HepG2 (cell line): Measurements from ENCODE around the gene CACNA1H. TPM values are rescaled to one million over a fixed set of nuclear protein-coding genes. Genes with fewer than 3 reads are reported as not detected.

Source experiments
- ATAC-seq: fragments of 200-7000 bp; cut with Tn5 transposase; 3 replicates; pipeline ENCODE4 v1.9.1; 2020; ENCODE audit warnings: mild to moderate bottlenecking, moderate library complexity
- BruUV-seq: library from RNA; stranded (reverse); fragments of 400-500 nt; replicated peaks from 2 replicates; lab custom pipeline; 2021; lab: Mats Ljungman, UMichigan
- CTCF ChIA-PET: fragments of 300-600 bp; formaldehyde crosslinking; extraction: SDS; loops from one replicate; lab custom pipeline; 2021; ENCODE audit warnings: low total read pairs, inconsistent platforms, low intra/inter-chr PET ratio; lab: Yijun Ruan, JAX
- POLR2A ChIA-PET: fragments of 350-600 bp; sonication (Branson Sonifier 250); formaldehyde crosslinking; loops from one replicate; lab custom pipeline; 2020; ENCODE audit warnings: antibody characterized with exemption, inconsistent platforms; lab: Yijun Ruan, JAX
- DNase-seq: peaks from one replicate; pipeline ENCODE4 v3.0.0-alpha.2; 2015; ENCODE audit warnings: low spot score
- FAIRE-seq: peaks from 3 replicates; lab custom pipeline; 2011; peaks lifted over from hg19 to GRCh38; lab: Jason Lieb, UNC
- H2AFZ ChIP-seq: one replicate; pipeline ENCODE4 v1.6.1; 2011; ENCODE audit warnings: low read length, inconsistent platforms
- H3K27ac ChIP-seq: fragments of 300-600 bp; 3 replicates; pipeline ENCODE4 v1.8.0; 2011; ENCODE audit warnings: mixed run types, mild to moderate bottlenecking, mixed read lengths, low read length, inconsistent platforms; ENCODE audit not compliant: insufficient read depth; ENCODE audit errors: extremely low read length
- H3K27me3 ChIP-seq, 2 experiments: fragments of 200-600 bp in 1 of 2; 2 replicates in 1 of 2; 3 replicates in 1 of 2; pipeline versions ENCODE4 v1.6.0 to v1.8.0; 2011; ENCODE audit warnings: low read length in 2 of 2, mild to moderate bottlenecking in 2 of 2, moderate library complexity in 2 of 2, inconsistent platforms in 1 of 2; ENCODE audit not compliant: insufficient read depth in 2 of 2, control insufficient read depth in 1 of 2
- H3K36me3 ChIP-seq, 2 experiments: fragments of 200-600 bp in 1 of 2; replicated peaks in 1 of 2; 2 replicates in 1 of 2; 3 replicates in 1 of 2; pipeline versions ENCODE4 v1.5.1 to v1.8.0; 2011; ENCODE audit warnings: low read length in 2 of 2, inconsistent platforms in 1 of 2; ENCODE audit not compliant: insufficient read depth in 2 of 2, control insufficient read depth in 1 of 2
- H3K4me1 ChIP-seq: 2 replicates; pipeline ENCODE4 v1.5.1; 2012; ENCODE audit warnings: low read length, inconsistent platforms; ENCODE audit not compliant: insufficient read depth
- H3K4me2 ChIP-seq: 2 replicates; pipeline ENCODE4 v1.6.0; 2011; ENCODE audit warnings: low read depth, low read length, inconsistent platforms
- H3K4me3 ChIP-seq, 3 experiments: fragments of 200-600 bp in 1 of 3; sonication (generic), shearing (Covaris generic) in 1 of 3; replicated peaks in 1 of 3; 2 replicates each; pipeline ENCODE4 v1.5.1; 2011 to 2016; ENCODE audit warnings: low read length in 3 of 3, inconsistent platforms in 2 of 3, low read depth in 2 of 3, mild to moderate bottlenecking in 2 of 3, control low read depth in 1 of 3, mixed read lengths in 1 of 3; ENCODE audit not compliant: insufficient read depth in 1 of 3
- H3K79me2 ChIP-seq: one replicate; pipeline ENCODE4 v1.6.1; 2011; ENCODE audit warnings: low read length, inconsistent platforms; ENCODE audit not compliant: insufficient read depth
- H3K9ac ChIP-seq: 2 replicates; pipeline ENCODE4 v1.6.0; 2011; ENCODE audit warnings: mild to moderate bottlenecking, low read depth, low read length, inconsistent platforms; ENCODE audit not compliant: insufficient read depth
- H3K9me3 ChIP-seq: 2 replicates; pipeline ENCODE4 v1.5.1; 2012; ENCODE audit warnings: mild to moderate bottlenecking, low read length
- H4K20me1 ChIP-seq: 2 replicates; pipeline ENCODE4 v1.6.0; 2011; ENCODE audit warnings: inconsistent platforms, mild to moderate bottlenecking, low read length, moderate library complexity; ENCODE audit not compliant: insufficient read depth
- ARNT2 ChIP-seq: sonication (generic); formaldehyde crosslinking; IDR thresholded peaks from 2 replicates; pipeline ENCODE4 v1.8.0; 2022; ENCODE audit warnings: mild to moderate bottlenecking, low read depth, missing genetic modification reagents, moderate library complexity
- ATF3 ChIP-seq: sonication (generic); formaldehyde crosslinking; IDR thresholded peaks from 2 replicates; pipeline ENCODE4 v1.4.0; 2020; ENCODE audit warnings: missing genetic modification reagents
- ATF5 ChIP-seq: sonication (generic); formaldehyde crosslinking; IDR thresholded peaks from 2 replicates; pipeline ENCODE4 v1.4.0; 2020; ENCODE audit warnings: mild to moderate bottlenecking, low read depth, missing genetic modification reagents
- EZH2 ChIP-seq: conservative IDR thresholded peaks from 2 replicates; pipeline ENCODE4 v1.6.1; 2012; ENCODE audit warnings: mild to moderate bottlenecking, low read depth, low read length, moderate library complexity
- HNRNPL ChIP-seq: fragments of 200-400 bp; formaldehyde crosslinking; IDR thresholded peaks from 2 replicates; pipeline ENCODE4 v1.6.1; 2017; ENCODE audit warnings: mild to moderate bottlenecking, low read depth, low read length
- KDM1A ChIP-seq: IDR thresholded peaks from 2 replicates; pipeline ENCODE4 v1.6.1; 2016; ENCODE audit warnings: missing compliant biosample characterization
- NR2F1 ChIP-seq, 2 experiments: fragments of 450-650 bp in 1 of 2; formaldehyde crosslinking in 1 of 2; IDR thresholded peaks; 2 replicates each; pipeline versions ENCODE4 v1.5.0 to v1.6.1; 2016 to 2020; ENCODE audit warnings: mild to moderate bottlenecking in 1 of 2, missing compliant biosample characterization in 1 of 2, missing genetic modification reagents in 1 of 2, moderate library complexity in 1 of 2
- PCBP1 ChIP-seq: fragments of 200-400 bp; formaldehyde crosslinking; IDR thresholded peaks from 2 replicates; pipeline ENCODE4 v1.6.1; 2017; ENCODE audit warnings: mild to moderate bottlenecking, low read depth, low read length, borderline replicate concordance
- RELA ChIP-seq: sonication (generic); formaldehyde crosslinking; IDR thresholded peaks from 2 replicates; pipeline ENCODE4 v1.4.0; 2020; ENCODE audit warnings: missing genetic modification reagents
- ZGPAT ChIP-seq: IDR thresholded peaks from 2 replicates; pipeline ENCODE4 v1.6.1; 2016; ENCODE audit warnings: mild to moderate bottlenecking
- ZMYM4 ChIP-seq: sonication (generic); formaldehyde crosslinking; IDR thresholded peaks from 2 replicates; pipeline ENCODE4 v1.8.1; 2023; ENCODE audit warnings: mild to moderate bottlenecking, missing genetic modification reagents
- ZNF577 ChIP-seq: sonication (generic); formaldehyde crosslinking; IDR thresholded peaks from 2 replicates; pipeline ENCODE4 v1.4.0; 2020; ENCODE audit warnings: mild to moderate bottlenecking, low read depth, missing genetic modification reagents, borderline replicate concordance
- ZNF678 ChIP-seq: sonication (generic); formaldehyde crosslinking; IDR thresholded peaks from 2 replicates; pipeline ENCODE4 v1.4.0; 2020; ENCODE audit warnings: mild to moderate bottlenecking, missing genetic modification reagents
- ZNF691 ChIP-seq: sonication (generic); formaldehyde crosslinking; IDR thresholded peaks from 2 replicates; pipeline ENCODE4 v1.4.0; 2020; ENCODE audit warnings: missing genetic modification reagents, low read depth, mild to moderate bottlenecking, borderline replicate concordance
- ZNF788 ChIP-seq: sonication (generic); formaldehyde crosslinking; IDR thresholded peaks from 2 replicates; pipeline ENCODE4 v1.5.0; 2020; ENCODE audit warnings: mild to moderate bottlenecking, missing genetic modification reagents, borderline replicate concordance
- ZSCAN31 ChIP-seq: sonication (generic); formaldehyde crosslinking; IDR thresholded peaks from 2 replicates; pipeline ENCODE4 v1.5.0; 2020; ENCODE audit warnings: low read depth, mild to moderate bottlenecking, missing genetic modification reagents
- WGBS: methylation state at CpG from one replicate; pipeline ENCODE4 v1.1.6; 2017; ENCODE audit warnings: low lambda C conversion rate; 5-methylcytosine and 5-hydroxymethylcytosine counted together
- in situ Hi-C: cut with HindIII; loops from 2 replicates; pipeline ENCODE4 v1.10.0; 2017; ENCODE audit warnings: low pct_unique_long_range_greater_than_20kb; ENCODE audit not compliant: extremely low pct_ligation_motif_present
- intact Hi-C: fragments of 100-400 bp; cut with micrococcal nuclease; formaldehyde crosslinking; loops from one replicate; pipeline ENCODE4 v1.10.0; 2022; ENCODE audit not compliant: unreplicated experiment
- polyA plus RNA-seq, 8 experiments: library from polyadenylated mRNA; depleted of rRNA in 3 of 8; stranded (reverse) in 7 of 8; unstranded in 1 of 8; fragments of >200 nt; fragmentation: Illumina TruSeq in 4 of 8; extraction: Trizol in 4 of 8; gene quantifications; 2 replicates each; pipeline versions ENCODE4 v1.2.1 to v1.2.3, GENCODE V29; 2011 to 2016; ENCODE audit warnings: low read depth in 4 of 8, missing spikeins in 1 of 8, mixed read lengths in 1 of 8; ENCODE audit not compliant: insufficient read depth in 1 of 8
- total RNA-seq, 5 experiments: library from RNA; depleted of rRNA; stranded (reverse); fragments of >200 nt; fragmentation: Illumina TruSeq; extraction: Trizol; gene quantifications; 2 replicates each; pipeline ENCODE4 v1.2.3, GENCODE V29; 2016; ENCODE audit warnings: low read depth in 1 of 5

The CACNA1H gene
- total and polyA plus RNA-seq, 2 of the 13 experiments (the other 11 are each of a cell fraction or from before 2014, with no cell fraction given) = 0.40 to 1.8 TPM

- TF ChIP-seq NR2F1 (CRISPR knock-in tag; IDR thresholded peaks at IDR 0.05) (no peak), ZNF577 (CRISPR knock-in tag) (no peak), ZNF788 (CRISPR knock-in tag) (no peak)
Observed at GRCh38 chr16:1153480-1154160, 714 bp downstream of the CACNA1H start (continued).

GRCh38 chr16:1154291-1154886 lies 1.5 kb downstream of the CACNA1H start:
- peak overlapping the region; percentile 3 to 53 (median 38); a peak in 3 of 6 replicates for H3K4me3 ChIP-seq
- no peaks in the 10 kb centered on the region for H3K79me2 ChIP-seq
- peaks cover 46% of the 10 kb centered on the region for H3K4me1 ChIP-seq
- intact Hi-C loops = no loop called here
- CTCF ChIA-PET = no interaction called here
- H3K27ac ChIP-seq = no peak overlapping the region
- POLR2A ChIA-PET = no interaction called here
- peak overlapping the region; percentile 72 for H3K4me2 ChIP-seq
- WGBS = 4% methylated on average over 5 of the region's 31 CpGs
- DNase-seq = no peak
- in situ Hi-C loops = no loop called here
- H2AFZ ChIP-seq = no peak overlapping the region
- H3K27me3 ChIP-seq = peaks cover 7 to 80% of the 10 kb centered on the region in 2 experiments
- 0 out of 2 replicates have a peak, but pooled peaks have one; percentile 58 for TF ChIP-seq ATF5 (CRISPR knock-in tag)
- TF ChIP-seq RELA (CRISPR knock-in tag) = no peak
- 0 out of 2 replicates have a peak, but pooled peaks have one; percentile 52 for TF ChIP-seq ZNF678 (CRISPR knock-in tag)
- peak; percentile 11; the same call in 1 of the 2 replicates for TF ChIP-seq ZNF691 (CRISPR knock-in tag)
- TF ChIP-seq ATF3 (CRISPR knock-in tag) = no peak
- peak; percentile 54; the same call in 1 of the 2 replicates for TF ChIP-seq EZH2
- no peak for TF ChIP-seq ZMYM4
- TF ChIP-seq ARNT2 (CRISPR knock-in tag) = no peak
- no peak for TF ChIP-seq ZSCAN31 (CRISPR knock-in tag)
- 0 out of 2 replicates have a peak, but pooled peaks have one; percentile 51 for TF ChIP-seq HNRNPL
- 0 out of 2 replicates have a peak, but pooled peaks have one; percentile 52 for TF ChIP-seq PCBP1
- 0 out of 2 replicates have a peak, but pooled peaks have one; percentile 0 for TF ChIP-seq ZGPAT
- no peak for TF ChIP-seq KDM1A (CRISPR knock-in tag)
- ATAC-seq = 0 out of 3 replicates have a peak, but pooled peaks have one; percentile 3
- FAIRE-seq = no peak
- no peaks in the 10 kb centered on the region for H3K9me3 ChIP-seq
- no peaks in the 10 kb centered on the region for H3K36me3 ChIP-seq
- 0 out of 2 replicates have a peak, but pooled peaks cover 8% of the 10 kb centered on the region for H4K20me1 ChIP-seq
- no TSS peak for BruUV-seq
- no peak overlapping the region for H3K9ac ChIP-seq
